DMS53 treated with DMSO at 0.1 percent for 48 hours (cell line): Measurements from ENCODE around the gene TEKT2.

Experiments
- DNase-seq: peaks from one replicate; lab custom pipeline; 2025; ENCODE audit not compliant: unreplicated experiment; lab: John Stamatoyannopoulos, UW

The TEKT2 gene

DNA sequence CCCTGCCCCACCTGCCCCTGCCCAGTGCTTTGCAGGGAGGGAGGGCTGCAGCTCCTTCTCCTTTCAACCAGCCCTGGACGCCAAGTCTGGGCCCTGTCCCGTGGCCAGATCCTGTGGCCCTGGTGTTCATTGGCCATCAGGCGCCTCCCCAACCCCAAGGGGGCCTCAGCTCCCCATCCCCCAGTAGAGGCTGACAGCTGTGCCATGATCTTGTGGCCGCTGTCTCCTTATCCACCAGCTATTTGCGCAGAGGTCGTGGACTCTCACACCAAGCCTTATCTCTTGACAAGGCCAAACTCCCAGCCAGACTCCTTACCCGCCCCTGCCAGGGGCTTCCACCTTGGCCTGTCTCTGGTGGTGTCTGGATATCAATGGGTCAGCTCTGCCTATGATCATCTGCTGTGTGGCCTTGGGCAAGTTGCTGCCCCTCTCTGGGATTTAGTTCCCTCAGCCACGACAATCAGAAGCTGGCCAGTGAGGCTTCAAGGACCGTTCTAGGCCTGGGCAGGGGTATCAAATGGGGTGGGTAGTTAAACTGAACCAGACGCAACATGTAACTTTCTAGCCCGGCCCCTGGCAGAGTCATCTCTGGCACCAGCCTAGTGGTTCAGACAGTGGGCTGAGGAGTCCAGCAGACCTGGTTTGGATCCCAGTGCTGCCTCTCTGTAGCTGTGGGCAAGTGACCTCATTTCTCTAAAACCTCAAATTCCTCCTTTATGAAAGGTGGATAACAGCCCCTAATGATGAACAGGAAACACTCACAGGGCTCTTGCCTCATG is 44.4 kb downstream of the TEKT2 start:
- no peak for DNase-seq

DNA sequence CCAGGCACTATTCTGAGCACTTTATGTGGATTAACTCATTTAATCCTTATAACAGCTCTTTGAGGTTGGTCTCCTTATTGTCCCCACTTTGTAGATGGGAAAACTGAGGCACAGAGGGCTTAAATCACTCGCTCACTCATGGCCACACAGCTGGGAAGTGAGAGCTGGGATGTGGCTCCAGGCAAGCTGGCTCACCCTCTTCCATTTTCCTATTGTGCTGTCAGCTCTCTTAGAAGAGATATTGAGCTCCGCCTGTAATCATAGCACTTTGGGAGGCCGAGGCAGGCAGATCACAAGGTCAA is 45.0 kb downstream of the TEKT2 start:
- no peak for DNase-seq

DNA sequence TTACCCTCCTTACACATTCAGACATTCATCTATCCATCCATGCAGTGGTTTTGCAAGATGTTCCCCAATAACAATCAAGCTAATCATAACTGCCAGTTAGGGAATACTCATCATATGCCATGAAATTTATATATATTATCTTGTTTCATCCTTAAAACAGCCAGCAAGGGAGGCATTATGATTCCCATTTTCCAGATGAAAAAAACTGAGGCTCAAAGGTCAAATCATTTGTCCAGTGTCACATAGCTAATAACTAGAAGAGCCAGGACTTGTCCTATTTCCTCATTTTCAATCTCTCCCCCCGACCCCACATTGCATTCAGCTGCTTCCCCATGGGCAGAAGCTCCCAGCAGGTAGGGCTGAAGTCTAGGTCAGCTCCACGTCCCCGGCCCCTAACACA is 48.1 kb downstream of the TEKT2 start:
- DNase-seq, result no peak

DNA sequence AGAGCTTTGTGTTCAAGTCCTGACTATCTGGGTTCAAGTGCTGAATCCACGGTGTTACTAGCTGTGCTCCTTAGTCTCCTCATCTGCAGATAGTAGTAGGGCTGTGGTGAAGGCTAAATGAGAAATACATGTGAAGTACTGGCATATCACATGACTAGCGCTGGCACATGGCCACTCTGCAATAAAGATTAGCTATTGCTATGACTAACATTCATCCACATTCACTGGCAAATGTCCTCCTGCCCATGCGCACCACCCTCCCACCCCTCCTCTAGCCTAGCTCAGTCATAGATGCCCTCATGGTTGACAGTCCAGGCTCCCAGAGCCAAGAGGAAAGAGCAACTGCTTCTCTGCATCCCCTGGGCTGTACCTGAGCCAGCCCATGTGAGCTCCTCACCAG is 49.6 kb downstream of the TEKT2 start:
- DNase-seq, result no peak

- no peak for DNase-seq
Measured at GRCh38 chr1:36134031-36134430, 50.1 kb downstream of the TEKT2 start.

- DNase-seq, result peak; percentile 26
Measured at GRCh38 chr1:36134505-36135329, 50.8 kb downstream of the TEKT2 start.

- DNase-seq, result no peak
Measured at GRCh38 chr1:36135330-36135667, 51.4 kb downstream of the TEKT2 start.

DNA sequence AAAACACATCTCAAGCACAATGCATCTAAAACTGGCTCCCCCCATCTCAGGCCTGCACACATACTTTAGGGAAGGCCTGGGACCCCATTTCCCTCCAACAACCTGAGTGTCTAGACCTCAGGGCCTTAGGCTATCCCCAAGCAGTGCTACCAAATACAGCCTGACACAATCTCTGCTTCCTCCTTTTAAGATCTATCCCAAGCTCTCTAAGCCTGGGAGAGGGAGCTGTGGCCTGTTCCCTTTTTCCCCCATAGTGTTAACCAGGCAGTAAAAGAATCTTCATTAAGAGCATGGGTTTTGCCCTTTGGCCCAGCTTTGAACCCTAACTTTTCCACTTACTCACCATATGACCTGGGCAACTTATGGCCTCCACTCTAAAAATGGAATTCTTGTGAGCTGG is 51.9 kb downstream of the TEKT2 start:
- no peak for DNase-seq

- no peak for DNase-seq
Measured at GRCh38 chr1:36136535-36136934, 52.6 kb downstream of the TEKT2 start.

DNA sequence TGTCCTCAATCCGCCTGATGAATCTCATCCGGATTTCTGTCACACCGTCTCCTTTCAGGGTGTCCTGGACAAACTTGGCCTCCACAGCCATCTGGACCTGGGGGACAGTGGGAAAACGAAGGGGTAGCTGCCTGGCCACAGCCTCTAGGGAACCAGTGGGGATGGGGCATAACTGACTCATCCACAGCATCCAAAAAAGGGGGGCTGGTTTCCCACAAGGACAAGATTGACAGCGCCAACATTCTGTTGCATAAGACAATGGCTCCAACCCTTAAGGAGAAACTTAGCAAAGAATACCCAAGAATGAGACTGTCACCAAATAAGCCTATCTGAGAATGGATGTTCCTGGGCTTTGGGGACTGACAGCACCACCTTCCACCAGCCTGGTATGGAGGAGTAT is 53.3 kb downstream of the TEKT2 start:
- DNase-seq, result no peak

DNA sequence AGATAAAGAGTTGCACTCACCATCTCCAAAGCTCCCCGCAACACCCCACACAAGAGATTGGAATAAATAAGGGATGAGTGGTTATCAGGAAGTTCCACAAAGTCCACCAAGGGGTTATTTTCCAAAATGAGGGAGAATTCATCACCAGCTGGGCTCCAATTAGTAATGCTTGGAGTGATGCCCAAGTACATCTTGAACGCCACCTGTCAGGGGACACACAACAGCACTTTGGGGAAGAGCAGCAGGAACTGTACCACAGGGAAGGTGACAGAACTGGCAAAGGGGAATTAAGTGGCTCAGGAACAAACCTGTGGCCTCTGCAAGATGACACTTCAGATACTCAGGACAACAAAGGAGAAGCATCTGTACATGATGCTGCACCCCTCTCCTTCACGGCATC is 53.9 kb downstream of the TEKT2 start:
- DNase-seq, result no peak
